OCI-LY1 (cell line): Measurements from ENCODE around the gene LRIG1.

Experiments used
- CTCF ChIP-seq: fragments of 200-600 bp; sonication (generic), shearing (Covaris generic); IDR thresholded peaks from 2 replicates; pipeline ENCODE4 v1.5.1; 2017; ENCODE audit warnings: mild to moderate bottlenecking, antibody characterized with exemption, low read length, moderate library complexity, mixed read lengths
- EZH2 ChIP-seq: fragments of 200-600 bp; sonication (generic), shearing (Covaris generic); IDR thresholded peaks from 2 replicates; pipeline ENCODE4 v1.8.0; 2017; ENCODE audit warnings: borderline replicate concordance, mixed run types, mild to moderate bottlenecking, antibody characterized with exemption, low read length, moderate library complexity, mixed read lengths

GRCh38 chr3:66431494-66431893 is 69.3 kb downstream of the LRIG1 start:
- TF ChIP-seq CTCF (no peak), EZH2 (no peak)
